ENCODE data around the gene PCYT2.
"Not testable (repeated sequence)": the region's sequence is repeated elsewhere in the genome, so short reads cannot be mapped to it uniquely, and the experiment has no call there.

The PCYT2 gene

DNA sequence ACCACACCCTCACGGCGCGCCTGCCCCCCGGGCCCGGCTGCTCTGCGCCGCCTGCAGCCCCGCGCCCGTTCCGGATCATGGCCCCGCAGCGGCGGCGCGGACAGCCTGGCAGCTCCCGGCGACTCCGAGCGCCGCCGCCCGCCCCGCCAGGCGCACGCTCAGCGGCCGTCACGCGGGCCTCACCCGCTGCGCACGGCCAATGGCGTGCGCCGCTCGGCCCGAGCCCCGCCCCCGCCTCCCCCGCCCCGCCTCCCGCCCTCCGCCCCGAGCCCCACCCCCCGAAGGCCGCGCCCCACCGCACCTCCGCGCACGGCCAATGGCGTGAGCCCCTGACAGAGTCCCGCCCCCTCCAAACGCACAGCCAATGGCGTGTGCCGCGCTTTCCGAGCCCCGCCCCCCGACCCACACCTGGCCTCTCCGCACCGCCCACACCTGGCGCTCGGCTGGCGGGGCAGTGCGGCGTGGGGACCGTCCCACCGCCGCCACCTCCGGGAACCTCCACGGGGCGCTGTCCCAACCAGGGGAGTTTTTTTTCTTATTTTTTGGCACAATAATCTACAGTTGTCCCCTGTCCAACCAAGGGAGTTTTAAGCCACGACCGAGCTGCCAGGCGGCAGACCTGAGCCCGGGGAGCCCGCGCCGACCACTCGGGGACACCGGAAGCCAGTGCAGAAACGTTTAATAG lies at the start of gene PCYT2:
Gene PCYT2, minus strand, starts transcription at position 123 of the 685 bp plus-strand sequence. Its CDS starts 44 bp downstream, at position 79.
- peak; percentile 97 for DNase-seq (ENCODE audit: low spot score)

DNA sequence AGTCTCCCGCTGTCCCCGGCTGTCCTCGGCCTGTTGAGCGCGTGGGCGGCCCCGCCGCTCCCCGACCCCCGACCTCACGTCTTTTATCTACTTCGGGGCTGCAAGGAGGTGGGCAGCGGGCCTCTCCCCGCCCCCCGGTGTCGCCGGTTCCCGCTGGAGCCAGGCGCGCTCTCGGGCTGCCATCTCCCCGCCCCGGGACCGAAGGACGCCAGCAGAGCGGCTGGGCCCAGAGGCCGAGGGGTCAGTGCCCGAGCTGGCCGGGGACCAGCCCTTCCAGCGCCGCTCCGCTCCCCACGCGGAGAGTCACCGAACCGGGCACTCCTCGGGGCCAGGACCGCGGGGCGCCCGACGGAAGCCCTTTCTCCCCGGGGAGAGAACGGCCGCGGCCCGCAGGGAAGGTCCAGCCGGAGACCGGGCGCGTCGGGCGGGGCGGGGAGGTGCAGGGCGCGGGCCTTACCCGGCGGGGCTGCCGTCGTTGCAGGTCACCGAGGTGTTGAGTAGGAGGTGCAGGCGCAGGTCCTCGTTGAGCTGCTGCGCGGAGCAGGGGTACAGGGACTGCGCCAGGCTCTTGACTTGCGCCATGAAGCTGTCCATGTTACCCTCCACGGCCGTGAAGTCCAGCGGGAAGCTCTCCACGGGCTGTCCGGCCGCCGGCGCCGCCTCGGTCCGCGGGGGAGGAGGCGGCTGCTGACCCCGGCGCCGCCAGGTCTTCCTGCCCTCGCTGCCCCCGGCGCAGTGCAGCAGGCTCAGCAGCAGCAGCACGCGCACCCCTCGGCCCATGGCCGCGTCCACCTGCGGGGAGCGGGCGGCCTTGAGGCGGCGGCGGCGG lies 49.1 kb upstream of the PCYT2 start:
- no peak for DNase-seq (ENCODE audit: low spot score)

DNA sequence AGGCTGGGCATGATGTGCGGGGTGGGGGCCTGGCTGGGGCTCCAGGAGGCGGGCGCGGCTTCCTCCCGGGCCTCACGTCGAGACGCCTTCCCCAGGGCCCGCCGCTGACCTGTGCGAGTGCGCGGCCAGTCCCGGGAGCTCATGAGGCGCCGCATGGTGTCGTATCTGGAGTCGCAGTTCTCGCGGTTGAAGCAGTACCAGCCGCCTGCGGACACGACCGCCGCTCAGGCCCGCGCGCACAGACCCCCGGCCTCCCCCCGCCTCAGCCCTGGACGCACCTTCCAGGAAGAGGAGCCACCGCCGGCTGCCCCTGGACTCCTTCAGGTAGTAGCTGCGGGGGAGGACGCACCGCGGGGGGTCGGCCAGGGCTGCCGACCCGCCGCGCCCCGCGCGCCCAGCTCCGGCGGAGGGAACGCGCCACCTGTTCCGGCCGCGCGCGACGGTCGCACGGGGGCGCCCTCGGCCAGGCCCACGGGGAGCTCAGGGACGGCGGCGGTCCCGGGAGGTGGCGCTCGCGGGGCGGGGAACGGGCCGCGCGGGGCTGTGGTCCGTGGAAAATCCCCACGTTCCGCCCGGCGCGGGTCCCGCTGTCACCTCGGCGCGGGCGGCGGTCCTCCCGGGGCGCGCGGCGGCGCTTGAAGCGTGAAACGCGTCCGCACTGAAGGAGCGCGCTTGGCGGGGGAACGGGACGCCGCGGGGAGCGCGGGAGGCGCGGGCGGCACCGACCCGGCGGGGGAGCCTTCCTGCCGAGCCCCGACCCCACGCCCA lies 48.3 kb upstream of the PCYT2 start:
- DNase-seq (ENCODE audit: low spot score): peak; percentile 62

DNA sequence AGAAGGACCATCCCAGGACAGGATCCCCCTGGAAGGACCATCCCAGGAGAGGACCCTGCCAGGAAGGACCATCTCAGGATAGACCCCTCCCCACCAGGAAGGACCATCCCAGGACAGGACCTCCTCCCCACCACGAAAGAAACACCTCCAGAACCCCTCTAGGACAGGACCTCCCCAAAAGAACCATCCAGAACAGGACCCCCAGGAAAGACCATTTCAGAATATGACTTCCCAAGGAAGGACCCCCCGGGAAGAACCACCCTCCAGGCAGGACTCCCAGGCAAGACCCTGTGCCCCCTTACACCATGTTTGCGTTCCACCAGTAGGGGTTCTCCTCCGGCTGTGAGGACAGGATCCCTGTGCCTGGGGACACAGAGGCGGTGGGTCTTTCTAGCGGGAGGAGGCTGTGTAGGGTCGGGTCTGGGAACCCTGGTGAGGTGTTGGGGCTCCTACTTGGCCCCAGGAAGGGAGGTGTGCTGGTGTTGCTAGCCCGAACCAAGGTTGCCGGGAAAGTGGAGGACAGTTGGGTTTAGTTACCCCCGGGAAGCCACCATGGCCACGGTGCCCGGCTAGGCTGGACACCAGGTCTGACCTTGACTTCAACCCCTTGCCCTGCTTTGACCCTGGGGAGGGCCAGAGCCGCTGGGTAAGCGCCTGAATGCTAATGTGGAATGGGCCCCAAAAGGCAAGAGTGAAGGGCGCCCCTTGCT lies 47.6 kb upstream of the PCYT2 start:
- no peak for DNase-seq (ENCODE audit: low spot score)

DNA sequence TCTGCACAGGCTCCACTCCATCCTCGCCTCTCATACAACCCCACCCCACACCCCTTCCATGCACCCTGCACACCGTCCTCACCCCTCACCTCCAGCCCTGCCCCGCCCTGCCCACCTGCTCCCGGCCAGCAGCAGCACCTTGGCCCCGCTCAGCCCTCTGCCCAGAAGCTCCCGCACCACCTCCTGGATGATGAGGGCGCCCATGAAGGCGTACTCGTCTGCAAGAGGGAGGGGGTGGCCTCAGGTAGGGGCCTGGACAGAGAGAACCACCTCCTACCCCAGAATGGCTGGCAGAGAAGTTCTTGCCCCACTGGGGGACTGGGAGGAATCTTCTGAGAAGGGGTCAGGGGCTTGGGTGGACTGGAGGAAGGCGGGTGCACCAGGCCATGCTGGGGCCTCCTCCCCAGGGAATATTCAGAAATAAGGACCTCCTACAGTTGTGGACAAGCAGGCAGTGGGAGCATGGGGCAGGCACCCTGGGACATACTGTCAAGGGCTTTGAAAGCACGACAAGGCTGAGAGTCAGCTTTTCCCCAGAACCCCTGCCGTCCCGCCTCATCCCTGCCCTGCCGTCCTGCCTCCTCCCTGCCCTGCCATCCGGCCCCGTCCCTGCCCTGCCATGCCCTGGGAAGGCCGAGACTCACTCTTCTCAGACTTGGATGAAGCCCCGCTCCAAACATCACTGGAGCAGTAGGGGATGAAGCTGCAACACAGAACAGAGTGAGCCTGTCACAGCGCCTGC lies 46.7 kb upstream of the PCYT2 start:
- DNase-seq (ENCODE audit: low spot score): no peak

DNA sequence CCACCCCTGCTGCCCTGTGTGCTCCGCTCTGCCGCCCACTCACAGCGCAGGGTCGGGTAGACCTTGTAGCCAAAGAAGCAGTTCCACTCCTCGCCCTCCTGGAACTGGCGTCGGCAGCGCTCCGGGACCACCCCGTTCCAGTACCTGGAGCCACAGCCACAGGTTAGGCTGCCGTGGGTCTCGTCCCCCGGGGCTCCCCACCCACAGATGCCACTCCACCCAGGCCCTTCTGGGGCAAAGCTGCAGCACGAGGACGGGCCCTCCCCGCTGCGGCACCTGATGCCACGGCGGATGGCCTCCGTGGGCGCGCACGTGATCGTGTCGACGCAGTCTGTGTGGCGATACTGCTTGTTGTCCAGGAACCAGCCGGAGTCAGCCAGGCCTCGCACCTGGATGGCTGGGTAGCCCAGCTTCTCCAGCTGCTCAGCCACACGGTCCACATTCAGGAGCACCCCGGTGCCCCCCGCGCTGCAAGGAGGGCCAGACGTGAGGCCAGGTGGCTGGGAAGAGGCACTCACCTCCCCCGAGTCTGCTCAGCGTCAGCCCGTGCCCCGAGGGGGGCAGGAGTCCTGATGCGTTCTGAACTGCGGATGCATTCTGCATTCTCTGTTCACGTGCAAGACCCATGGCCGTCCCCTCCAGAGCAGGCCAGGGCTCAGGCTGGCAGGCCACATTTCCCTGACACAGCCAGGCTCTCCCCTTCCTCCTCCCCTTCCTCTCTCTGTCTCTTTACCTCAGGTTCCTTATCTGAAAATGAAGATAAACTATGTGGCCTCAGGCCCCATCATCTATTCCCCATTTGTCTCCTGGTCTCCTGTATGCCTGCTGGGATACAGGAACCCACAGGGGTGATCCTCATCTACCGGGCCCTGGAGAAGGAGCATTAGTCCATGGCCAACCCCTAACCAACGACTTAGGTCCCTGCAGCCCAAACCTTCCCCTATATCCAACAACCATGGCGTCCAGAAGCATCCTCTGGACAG lies 45.7 kb upstream of the PCYT2 start:
- no peak for DNase-seq (ENCODE audit: low spot score)

DNA sequence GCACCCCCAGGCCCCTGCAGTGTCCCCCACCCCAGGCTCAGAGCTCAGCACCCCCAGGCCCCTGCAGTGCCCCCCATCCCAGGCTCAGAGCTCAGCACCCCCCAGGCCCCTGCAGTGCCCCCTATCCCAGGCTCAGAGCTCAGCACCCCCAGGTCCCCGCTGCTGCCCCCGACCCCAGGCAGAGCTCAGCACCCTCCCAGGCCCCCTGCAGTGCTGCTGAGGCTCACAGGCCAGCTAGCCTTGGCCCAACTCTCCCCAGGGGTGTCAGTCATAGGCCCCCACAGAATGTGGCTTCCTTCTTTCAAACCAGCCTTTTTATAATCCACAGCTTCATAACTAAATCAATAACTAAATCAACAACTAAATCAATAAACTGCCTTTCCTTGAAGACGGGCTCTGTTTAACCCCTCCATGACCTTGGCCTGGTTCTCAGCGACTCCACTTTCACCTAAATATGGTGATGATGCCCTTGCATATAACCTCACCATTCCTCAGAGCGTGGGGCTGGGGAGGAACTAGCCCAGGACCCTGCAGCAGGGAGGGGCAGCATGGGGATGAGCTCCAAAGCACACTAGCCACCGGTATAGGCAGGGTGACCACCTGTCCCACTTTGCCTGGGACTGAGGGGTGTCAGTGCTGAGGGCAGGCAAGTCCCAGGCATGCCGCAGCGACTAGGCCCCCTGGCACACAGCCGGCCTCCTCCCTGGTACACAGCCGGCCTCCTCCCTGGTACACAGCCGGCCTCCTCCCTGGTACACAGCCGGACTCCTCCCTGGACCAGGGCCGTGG lies 44.8 kb upstream of the PCYT2 start:
- DNase-seq (ENCODE audit: low spot score): no peak

DNA sequence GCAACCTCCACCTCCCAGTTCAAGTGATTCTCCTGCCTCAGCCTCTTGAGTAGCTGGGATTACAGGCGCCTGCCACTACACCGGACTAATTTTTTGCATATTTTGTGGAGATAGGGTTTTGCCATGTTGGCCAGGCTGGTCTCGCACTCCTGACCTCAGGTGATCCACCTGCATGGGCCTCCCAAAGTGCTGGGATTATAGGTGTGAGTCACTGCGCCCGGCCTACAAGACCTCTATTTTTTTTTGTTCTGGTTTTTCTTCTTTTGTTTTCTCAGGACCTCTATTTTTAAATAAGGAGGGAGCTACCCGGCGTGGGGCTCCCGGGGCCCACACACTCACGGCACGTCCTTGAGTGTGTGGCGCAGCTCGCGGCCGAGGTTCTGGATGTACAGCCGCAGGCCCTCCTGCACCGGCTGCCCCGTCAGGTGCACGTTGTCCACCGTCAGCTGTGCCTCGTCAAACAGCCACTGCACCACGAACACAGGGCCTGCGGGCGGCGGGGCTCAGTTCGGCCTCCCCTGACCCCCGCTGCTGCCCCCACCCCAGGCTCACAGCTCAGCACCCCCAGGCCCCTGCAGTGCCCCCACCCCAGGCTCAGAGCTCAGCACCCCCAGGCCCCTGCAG lies 44.0 kb upstream of the PCYT2 start:
- no peak for DNase-seq (ENCODE audit: low spot score)

DNA sequence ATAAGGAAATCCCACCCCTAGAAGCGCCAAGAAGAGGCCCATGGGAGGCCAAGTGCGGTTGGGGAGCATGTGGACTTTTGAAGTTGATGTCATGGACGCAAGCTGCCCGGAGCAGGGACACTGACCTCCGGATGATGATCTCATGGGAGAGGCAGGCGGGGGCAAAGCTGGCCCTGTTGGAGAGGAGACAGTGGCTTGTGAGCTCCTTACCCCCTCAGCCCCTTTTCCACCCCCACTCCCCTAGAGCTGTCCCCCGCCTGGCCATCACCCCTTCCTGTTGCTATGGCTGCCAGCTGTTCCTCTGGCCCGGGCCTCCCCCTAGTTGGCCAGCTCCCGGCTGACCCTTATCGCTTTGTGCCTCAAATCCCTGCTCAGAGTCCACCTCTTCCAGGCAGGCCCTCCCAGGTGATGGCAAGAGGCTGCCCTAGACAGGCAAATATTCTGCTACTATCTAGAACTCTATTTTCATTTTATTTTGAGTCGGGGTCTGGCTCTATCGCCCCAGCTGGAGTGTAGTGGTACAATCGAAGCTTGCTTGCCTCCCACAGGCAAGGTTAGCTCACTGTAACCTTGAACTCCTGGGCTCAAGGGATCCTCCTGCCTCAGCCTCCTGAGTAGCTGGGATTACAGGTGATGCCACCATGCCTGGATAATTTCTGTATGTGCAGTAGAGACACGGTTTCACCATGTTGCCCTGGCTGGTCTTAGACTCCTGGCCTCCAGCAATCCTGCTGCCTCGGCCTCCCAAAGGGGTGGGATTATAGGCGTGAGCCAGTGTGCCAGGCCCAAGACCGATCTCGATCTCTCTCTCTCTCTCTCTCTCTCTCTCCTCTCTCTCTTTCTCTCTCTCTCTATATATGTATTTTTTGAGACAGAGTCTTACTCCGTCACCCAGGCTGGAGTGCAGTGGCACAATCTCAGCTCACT lies 43.2 kb upstream of the PCYT2 start:
- no peak for DNase-seq (ENCODE audit: low spot score)

DNA sequence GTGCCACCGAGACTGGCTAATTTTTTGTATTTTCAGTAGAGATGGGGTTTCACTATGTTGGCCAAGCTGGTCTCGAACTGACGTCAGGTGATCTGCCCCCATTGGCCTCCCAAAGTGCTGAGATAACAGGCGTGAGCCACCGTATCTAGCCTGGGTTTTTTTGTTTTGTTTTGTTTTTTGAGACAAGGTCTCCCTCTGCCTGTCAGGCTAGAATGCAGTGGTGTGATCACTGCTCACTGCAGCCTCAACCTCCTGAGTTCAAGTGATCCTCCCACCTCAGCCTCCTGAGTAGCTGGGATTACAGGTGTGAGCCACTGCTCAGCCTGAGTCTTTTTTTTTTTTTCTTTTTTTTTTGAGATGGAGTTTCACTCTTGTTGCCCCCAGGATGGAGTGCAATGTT lies 42.2 kb upstream of the PCYT2 start:
- not testable (repeated sequence) for DNase-seq (ENCODE audit: low spot score)

DNA sequence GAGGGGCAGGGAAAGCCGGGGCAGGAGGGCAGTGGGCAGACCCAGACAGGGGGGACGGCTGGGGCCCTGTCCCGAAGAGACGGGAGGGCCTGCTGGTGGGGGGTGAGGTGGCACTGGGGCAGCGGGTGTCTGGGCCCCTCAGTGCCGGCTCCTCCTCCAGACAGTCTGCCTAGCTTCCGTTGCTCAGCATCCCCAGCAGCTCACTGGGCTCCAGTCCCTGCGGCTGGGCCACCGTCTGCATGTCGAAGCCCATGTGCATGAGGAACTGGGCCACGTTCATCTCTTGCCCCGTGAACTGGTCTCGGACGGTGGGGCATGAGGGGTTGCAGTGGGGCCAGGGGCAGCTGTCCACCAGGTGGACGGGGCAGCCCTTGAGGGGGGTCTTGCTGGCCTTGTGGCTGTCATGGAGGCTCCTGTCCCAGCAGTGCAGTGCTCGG lies 41.6 kb upstream of the PCYT2 start:
- DNase-seq (ENCODE audit: low spot score): no peak

DNA sequence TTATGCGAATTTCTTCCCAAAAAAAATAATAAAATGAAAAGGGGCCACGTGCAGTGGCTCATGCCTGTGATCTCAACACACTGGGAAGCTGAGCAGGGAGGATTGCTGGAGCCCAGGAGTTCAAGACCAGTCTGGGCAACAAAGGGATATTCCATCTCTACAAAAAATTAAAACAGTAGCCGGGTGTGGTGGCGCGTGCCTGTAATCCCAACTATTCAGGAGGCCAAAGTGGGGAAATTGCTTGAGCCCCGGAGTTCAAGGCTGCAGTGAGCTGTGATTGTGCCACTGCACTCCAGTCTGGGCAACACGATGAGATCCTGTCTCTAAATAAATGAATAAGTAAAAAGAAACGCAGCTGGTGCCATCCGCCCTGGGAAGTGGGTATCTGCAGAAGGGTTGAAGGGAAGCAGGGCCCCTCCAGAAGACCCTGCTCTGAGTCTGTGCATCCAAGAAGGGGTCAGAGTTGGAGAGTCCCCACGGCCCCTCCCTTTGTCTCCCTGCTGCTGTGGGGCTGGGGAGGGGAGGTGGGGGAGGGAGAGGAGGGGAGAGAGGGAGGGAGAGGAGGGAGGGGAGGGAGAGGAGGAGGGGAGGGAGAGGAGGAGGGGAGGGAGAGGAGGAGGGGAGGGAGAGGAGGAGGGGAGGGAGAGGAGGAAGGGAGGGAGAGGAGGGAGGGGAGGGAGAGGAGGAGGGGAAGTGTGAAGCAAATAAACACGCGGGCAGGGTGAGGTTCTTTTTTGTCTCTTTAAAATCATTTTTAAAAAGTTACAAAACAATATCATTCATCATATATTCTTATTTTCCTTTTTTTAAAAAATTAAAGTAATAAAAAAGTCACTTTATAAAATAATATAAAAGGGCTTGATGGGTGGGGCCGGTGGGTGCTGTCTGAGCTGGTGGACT lies 40.8 kb upstream of the PCYT2 start:
- no peak for DNase-seq (ENCODE audit: low spot score)

DNA sequence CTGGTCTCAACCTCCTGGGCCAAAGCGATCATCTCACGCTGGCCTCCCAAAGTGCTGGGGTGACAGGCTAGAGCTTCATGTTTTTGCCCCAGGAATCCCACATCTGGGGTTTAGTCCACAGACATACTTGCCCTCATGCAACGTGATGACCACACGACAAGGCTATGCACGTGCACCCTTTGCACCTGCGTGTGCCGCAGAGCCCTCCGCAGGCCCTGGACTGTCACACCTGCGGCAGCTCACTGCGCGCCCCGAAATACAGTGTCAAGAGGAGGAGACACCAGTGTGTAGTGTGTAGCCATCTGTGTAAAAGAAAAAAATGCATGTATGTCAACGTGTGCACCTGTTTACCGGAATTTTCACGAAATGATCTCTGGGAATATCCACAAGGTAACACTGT lies 39.3 kb upstream of the PCYT2 start:
- no peak for DNase-seq (ENCODE audit: low spot score)

DNA sequence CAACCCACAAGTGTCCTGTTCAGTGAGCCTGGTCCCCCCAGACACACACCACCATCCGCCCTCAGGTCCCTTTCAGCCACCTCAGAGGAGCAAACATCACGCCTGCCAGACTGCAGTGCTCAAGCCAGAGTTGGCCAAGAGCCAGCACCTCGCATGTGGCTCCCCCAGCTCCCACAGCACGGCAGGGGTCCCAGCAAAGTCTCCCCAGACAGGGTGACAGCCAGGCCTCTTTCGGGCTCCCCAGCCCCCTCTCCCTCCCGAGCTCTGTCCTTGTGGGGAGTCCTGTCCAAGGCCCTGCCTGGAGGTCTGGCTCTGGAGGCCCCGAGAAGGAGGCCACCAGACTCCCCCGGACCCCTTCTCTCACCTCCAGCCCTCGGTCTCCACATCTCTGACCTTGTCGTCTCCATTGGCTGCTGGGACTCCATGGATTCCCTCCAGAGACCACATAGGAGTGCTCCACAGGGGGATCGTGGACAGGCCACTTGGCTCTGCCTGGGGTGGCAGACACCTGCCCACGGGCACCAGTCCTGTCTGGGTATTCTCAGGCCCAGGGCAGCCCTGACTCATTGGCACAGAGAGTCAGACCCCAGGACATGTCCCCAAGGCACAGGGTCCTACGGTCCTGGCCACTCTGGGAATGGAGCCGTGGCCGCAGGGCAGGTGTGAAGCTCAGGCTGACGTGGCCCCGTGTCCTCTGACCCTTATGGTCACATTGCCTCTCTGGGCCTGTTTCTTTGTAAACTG lies 37.6 kb upstream of the PCYT2 start:
- DNase-seq (ENCODE audit: low spot score): no peak

DNA sequence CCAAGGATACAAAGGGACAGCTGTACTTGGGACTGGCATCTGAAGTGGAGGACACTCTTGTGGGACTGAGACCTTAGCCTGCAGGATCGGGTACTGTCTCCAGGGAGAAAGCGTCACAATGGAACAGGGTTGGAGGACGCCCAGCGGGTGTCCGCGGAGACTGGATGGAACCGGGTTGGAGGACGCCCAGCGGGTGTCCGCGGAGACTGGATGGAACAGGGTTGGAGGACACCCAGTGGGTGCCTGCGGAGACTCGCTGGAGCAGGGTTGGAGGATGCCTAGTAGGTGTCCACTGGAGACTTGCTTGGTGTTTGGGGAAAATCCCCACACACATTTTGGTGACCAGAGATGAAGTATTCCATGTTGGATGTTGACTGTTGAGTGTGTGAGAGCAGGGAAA lies 36.0 kb upstream of the PCYT2 start, which contains the start of gene MYADML2:
Gene MYADML2, minus strand, starts transcription at position 45 of the 400 bp plus-strand sequence. CDS start 5,492 bp downstream, outside the sequence.
- no peak for DNase-seq (ENCODE audit: low spot score)

DNA sequence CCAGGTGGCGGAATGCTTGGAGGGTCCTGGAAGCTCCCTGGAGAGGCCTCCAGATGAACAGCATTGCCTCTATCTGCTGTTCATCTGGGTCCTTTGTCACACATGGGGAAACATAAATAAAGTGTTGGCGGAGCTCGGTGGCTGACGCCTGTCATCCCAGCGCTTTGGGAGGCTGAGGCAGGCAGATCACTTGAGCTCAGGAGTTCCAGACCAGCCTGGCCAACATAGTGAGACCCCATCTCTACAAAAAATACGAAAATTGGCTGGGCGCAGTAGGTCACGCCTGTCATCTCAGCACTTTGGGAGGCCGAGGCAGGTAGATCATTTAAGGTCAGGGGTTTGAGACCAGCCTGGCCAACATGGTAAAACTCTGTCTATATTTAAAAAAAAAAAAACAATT lies 33.7 kb upstream of the PCYT2 start:
- no peak for DNase-seq (ENCODE audit: low spot score)
